ENCODE measurements around the gene LRRC8C. TPM values are rescaled to one million over a fixed set of nuclear protein-coding genes. Genes with fewer than 3 reads are reported as not detected.

LRRC8C gene
- total RNA-seq, 1 experiment from 2014 or later, result 8.4 TPM

DNA sequence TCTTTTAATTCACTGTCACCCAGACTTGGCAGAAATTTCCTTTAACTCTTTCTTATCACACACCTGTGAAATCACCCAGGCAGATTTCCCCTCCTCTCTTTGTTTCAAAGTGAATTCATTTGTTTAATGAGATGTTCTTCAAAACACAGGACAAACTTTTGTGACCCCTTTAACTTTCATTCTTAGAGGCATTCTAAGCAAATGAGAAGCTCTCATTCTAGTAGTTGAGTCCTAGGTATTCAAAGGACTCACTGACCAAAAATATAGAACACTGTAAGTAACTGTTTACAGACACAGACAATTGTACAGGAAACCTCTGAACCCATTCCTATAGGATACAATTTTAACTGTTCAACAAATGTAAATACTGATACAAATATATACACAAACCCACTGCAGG, 16.9 kb downstream of the LRRC8C start:
- Histone ChIP-seq H3K9me3 (ENCODE audit: control insufficient read depth in 1 of 2, insufficient read depth in 1 of 2, low read depth in 1 of 2, low read length in 2 of 2) (no peaks in the 10 kb centered on the region), H3K4me3 (replicated peaks in 1 of 2; ENCODE audit: low read depth in 1 of 2, low read length in 2 of 2) (no peak overlapping the region), H3K27ac (ENCODE audit: low read depth, low read length) (no peak overlapping the region), H4K20me1 (ENCODE audit: insufficient read depth) (no peaks in the 10 kb centered on the region), H2AFZ (ENCODE audit: low read depth, low read length, poor library complexity, severe bottlenecking) (no peak overlapping the region), H3K4me1 (ENCODE audit: control insufficient read depth in 1 of 2, insufficient read depth in 2 of 2, low read length in 2 of 2) (no peaks in the 10 kb centered on the region), H3K4me2 (ENCODE audit: low read length) (no peak overlapping the region), H3K9ac (ENCODE audit: low read length) (no peak overlapping the region), H3K36me3 (ENCODE audit: control insufficient read depth in 1 of 2, insufficient read depth in 2 of 2, low read length in 2 of 2) (no peaks in the 10 kb centered on the region), H3K79me2 (ENCODE audit: insufficient read depth, low read length) (peaks cover 6% of the 10 kb centered on the region; the same call in 1 of the 2 replicates), H3K27me3 (ENCODE audit: insufficient read depth, low read length) (no peaks in the 10 kb centered on the region), H3K9me2 (ENCODE audit: insufficient read depth) (no peaks in the 10 kb centered on the region)
- no peak for TF ChIP-seq EZH2phosphoT487 (IDR thresholded peaks at IDR 0.05; ENCODE audit: borderline replicate concordance)
- TF ChIP-seq, protein P1, sequence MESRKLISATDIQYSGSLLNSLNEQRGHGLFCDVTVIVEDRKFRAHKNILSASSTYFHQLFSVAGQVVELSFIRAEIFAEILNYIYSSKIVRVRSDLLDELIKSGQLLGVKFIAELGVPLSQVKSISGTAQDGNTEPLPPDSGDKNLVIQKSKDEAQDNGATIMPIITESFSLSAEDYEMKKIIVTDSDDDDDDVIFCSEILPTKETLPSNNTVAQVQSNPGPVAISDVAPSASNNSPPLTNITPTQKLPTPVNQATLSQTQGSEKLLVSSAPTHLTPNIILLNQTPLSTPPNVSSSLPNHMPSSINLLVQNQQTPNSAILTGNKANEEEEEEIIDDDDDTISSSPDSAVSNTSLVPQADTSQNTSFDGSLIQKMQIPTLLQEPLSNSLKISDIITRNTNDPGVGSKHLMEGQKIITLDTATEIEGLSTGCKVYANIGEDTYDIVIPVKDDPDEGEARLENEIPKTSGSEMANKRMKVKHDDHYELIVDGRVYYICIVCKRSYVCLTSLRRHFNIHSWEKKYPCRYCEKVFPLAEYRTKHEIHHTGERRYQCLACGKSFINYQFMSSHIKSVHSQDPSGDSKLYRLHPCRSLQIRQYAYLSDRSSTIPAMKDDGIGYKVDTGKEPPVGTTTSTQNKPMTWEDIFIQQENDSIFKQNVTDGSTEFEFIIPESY (IDR thresholded peaks at IDR 0.05; ENCODE audit: extremely low read depth, insufficient replicate concordance, low read length), result no peak
- no peak for TF ChIP-seq ZFX (IDR thresholded peaks at IDR 0.05)
- TF ChIP-seq JUND (IDR thresholded peaks at IDR 0.05), result no peak
- no peak for TF ChIP-seq EZH2 (IDR thresholded peaks at IDR 0.05)
- TF ChIP-seq, protein P2, sequence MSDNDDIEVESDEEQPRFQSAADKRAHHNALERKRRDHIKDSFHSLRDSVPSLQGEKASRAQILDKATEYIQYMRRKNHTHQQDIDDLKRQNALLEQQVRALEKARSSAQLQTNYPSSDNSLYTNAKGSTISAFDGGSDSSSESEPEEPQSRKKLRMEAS (IDR thresholded peaks at IDR 0.05), result no peak
- no peak for TF ChIP-seq FOSL1 (IDR thresholded peaks at IDR 0.05; ENCODE audit: low read depth)
- no peak for TF ChIP-seq SP1 (IDR thresholded peaks at IDR 0.05; ENCODE audit: low read depth)
- TF ChIP-seq, protein P3, sequence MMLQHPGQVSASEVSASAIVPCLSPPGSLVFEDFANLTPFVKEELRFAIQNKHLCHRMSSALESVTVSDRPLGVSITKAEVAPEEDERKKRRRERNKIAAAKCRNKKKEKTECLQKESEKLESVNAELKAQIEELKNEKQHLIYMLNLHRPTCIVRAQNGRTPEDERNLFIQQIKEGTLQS (IDR thresholded peaks at IDR 0.05), result no peak
- no peak for TF ChIP-seq CEBPB (IDR thresholded peaks at IDR 0.05; ENCODE audit: low read depth)
- TF ChIP-seq, protein P4, sequence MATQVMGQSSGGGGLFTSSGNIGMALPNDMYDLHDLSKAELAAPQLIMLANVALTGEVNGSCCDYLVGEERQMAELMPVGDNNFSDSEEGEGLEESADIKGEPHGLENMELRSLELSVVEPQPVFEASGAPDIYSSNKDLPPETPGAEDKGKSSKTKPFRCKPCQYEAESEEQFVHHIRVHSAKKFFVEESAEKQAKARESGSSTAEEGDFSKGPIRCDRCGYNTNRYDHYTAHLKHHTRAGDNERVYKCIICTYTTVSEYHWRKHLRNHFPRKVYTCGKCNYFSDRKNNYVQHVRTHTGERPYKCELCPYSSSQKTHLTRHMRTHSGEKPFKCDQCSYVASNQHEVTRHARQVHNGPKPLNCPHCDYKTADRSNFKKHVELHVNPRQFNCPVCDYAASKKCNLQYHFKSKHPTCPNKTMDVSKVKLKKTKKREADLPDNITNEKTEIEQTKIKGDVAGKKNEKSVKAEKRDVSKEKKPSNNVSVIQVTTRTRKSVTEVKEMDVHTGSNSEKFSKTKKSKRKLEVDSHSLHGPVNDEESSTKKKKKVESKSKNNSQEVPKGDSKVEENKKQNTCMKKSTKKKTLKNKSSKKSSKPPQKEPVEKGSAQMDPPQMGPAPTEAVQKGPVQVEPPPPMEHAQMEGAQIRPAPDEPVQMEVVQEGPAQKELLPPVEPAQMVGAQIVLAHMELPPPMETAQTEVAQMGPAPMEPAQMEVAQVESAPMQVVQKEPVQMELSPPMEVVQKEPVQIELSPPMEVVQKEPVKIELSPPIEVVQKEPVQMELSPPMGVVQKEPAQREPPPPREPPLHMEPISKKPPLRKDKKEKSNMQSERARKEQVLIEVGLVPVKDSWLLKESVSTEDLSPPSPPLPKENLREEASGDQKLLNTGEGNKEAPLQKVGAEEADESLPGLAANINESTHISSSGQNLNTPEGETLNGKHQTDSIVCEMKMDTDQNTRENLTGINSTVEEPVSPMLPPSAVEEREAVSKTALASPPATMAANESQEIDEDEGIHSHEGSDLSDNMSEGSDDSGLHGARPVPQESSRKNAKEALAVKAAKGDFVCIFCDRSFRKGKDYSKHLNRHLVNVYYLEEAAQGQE (IDR thresholded peaks at IDR 0.05; ENCODE audit: low read depth), result no peak
- TF ChIP-seq YY1 (IDR thresholded peaks at IDR 0.05; ENCODE audit: extremely low read depth, insufficient replicate concordance, low read depth, low read length), result no peak
- ChIA-PET POLR2A (no interaction called here), CTCF (no interaction called here), RAD21 (ENCODE audit: low non-redundant PET in 1 of 2, low total read pairs in 2 of 2, uncharacterized antibody in 2 of 2, unreplicated experiment in 2 of 2) (no interaction called here)
- no TSS peak for BruUV-seq (replicated peaks)
- ATAC-seq (no peak), DNase-seq (ENCODE audit: low read depth, low spot score) (no peak)
- intact Hi-C loops (cut with micrococcal nuclease), result no loop called here

Measured in HCT116 (cell line).